ENCODE data around the gene ARHGAP23.

- TF ChIP-seq CTCF (IDR thresholded peaks at IDR 0.05) (no peak), POLR2A (IDR thresholded peaks at IDR 0.05) (no peak), POLR2AphosphoS5 (IDR thresholded peaks at IDR 0.05) (no peak)
Observed at GRCh38 chr17:38533241-38533640, 105.0 kb downstream of the ARHGAP23 start.

Data from prostate gland (tissue), 2 donors.